ENCODE measurements around the gene GALC.

Gene GALC

GRCh38 chr14:87952307-87953094 is 40.5 kb downstream of the GALC start:
- DNase-seq, result no peak

- peak; percentile 73 for DNase-seq
Observed at GRCh38 chr14:87944987-87945604, 47.9 kb downstream of the GALC start.

GRCh38 chr14:87940894-87941293 is 52.1 kb downstream of the GALC start:
- DNase-seq, result no peak

- no peak for DNase-seq
Observed at GRCh38 chr14:87940382-87940781, 52.6 kb downstream of the GALC start.

- DNase-seq, result no peak
Observed at GRCh38 chr14:87935886-87936285, 57.1 kb downstream of the GALC start.

- no peak for DNase-seq
Observed at GRCh38 chr14:87935081-87935828, 57.7 kb downstream of the GALC start.

- DNase-seq, result no peak
Observed at GRCh38 chr14:87934185-87934584, 58.8 kb downstream of the GALC start.

- DNase-seq, result no peak
Observed at GRCh38 chr14:87916886-87917275, 76.1 kb downstream of the GALC start.

GRCh38 chr14:87916103-87916885 is 76.7 kb downstream of the GALC start:
- DNase-seq, result no peak

GRCh38 chr14:87908550-87908949 is 84.4 kb downstream of the GALC start:
- no peak for DNase-seq

- no peak for DNase-seq
Observed at GRCh38 chr14:87901652-87902051, 91.3 kb downstream of the GALC start.

- DNase-seq, result no peak
Observed at GRCh38 chr14:87901236-87901635, 91.7 kb downstream of the GALC start.

- no peak for DNase-seq
Observed at GRCh38 chr14:87899228-87899627, 93.8 kb downstream of the GALC start.

GRCh38 chr14:87898301-87898700 is 94.7 kb downstream of the GALC start:
- DNase-seq, result no peak

GRCh38 chr14:87896393-87897380 is 96.3 kb downstream of the GALC start:
- DNase-seq, result peak; percentile 91

- DNase-seq, result no peak
Observed at GRCh38 chr14:87894920-87895319, 98.1 kb downstream of the GALC start.

- no peak for DNase-seq
Observed at GRCh38 chr14:87892763-87893162, 100.2 kb downstream of the GALC start.

- DNase-seq, result no peak
Observed at GRCh38 chr14:87888136-87888999, 104.6 kb downstream of the GALC start.

- no peak for DNase-seq
Observed at GRCh38 chr14:87883750-87884149, 109.2 kb downstream of the GALC start.

Data from eye (tissue), 1 donor.